Heart left ventricle (tissue), 16 donors: ENCODE measurements around the gene GSX1. TPM values are rescaled to one million over a fixed set of nuclear protein-coding genes. Genes with fewer than 3 reads are reported as not detected.

ENCODE experiments used
- ATAC-seq, 4 donors: fragments of 200-7000 bp; cut with Tn5 transposase; one replicate each; pipeline ENCODE4 v1.9.1; 2020 to 2022; ENCODE audit warnings: moderate library complexity in 4 of 4, mild to moderate bottlenecking in 3 of 4, moderate number of reproducible peaks in 1 of 4
- DNase-seq, 5 donors: peaks; one replicate each; pipeline ENCODE4 v3.0.0-alpha.2; 2020
- H3K27ac ChIP-seq, 12 donors: fragments of 200-600 bp; sonication (generic) in 4 of 12; one replicate each; pipeline versions ENCODE4 v1.5.0 to v1.8.0; 2016 to 2022; ENCODE audit warnings: mild to moderate bottlenecking in 2 of 12
- H3K27me3 ChIP-seq, 9 donors: fragments of 200-600 bp; sonication (generic) in 2 of 9; one replicate each; pipeline versions ENCODE4 v1.5.1 to v1.8.0; 2016 to 2022; ENCODE audit warnings: mild to moderate bottlenecking in 3 of 9
- H3K36me3 ChIP-seq, 9 donors: fragments of 200-600 bp; sonication (generic) in 2 of 9; one replicate each; pipeline versions ENCODE4 v1.5.0 to v1.8.0; 2018 to 2022; ENCODE audit warnings: mild to moderate bottlenecking in 2 of 9
- H3K4me1 ChIP-seq, 12 donors: fragments of 200-600 bp; sonication (generic) in 4 of 12; one replicate each; pipeline versions ENCODE4 v1.5.0 to v1.8.0; 2016 to 2022; ENCODE audit warnings: mild to moderate bottlenecking in 3 of 12
- H3K4me3 ChIP-seq, 12 donors: fragments of 200-600 bp; sonication (generic) in 4 of 12; one replicate each; pipeline versions ENCODE4 v1.5.0 to v1.8.0; 2017 to 2022; ENCODE audit warnings: mild to moderate bottlenecking in 9 of 12, moderate library complexity in 4 of 12
- H3K9me3 ChIP-seq, 12 donors: fragments of 200-600 bp; sonication (generic) in 4 of 12; one replicate each; pipeline versions ENCODE4 v1.5.0 to v1.8.0; 2016 to 2022; ENCODE audit warnings: mild to moderate bottlenecking in 1 of 12
- CTCF ChIP-seq, 12 donors: fragments of 200-600 bp; sonication (generic) in 4 of 12; IDR thresholded peaks; one replicate each; pipeline versions ENCODE4 v1.5.0 to v1.8.0; 2018 to 2022; ENCODE audit warnings: antibody characterized with exemption in 12 of 12, mild to moderate bottlenecking in 5 of 12
- POLR2A ChIP-seq, 2 donors: fragments of 450-650 bp; IDR thresholded peaks; one replicate each; pipeline ENCODE4 v1.6.1; 2017; ENCODE audit warnings: antibody characterized with exemption in 2 of 2, mild to moderate bottlenecking in 2 of 2, moderate library complexity in 2 of 2
- WGBS, 4 donors: extraction: QIAGEN DNeasy Blood & Tissue Kit in 2 of 4; methylation state at CpG; one replicate each; pipeline versions ENCODE4 v1.1.5 to v1.1.7; 2013 to 2018; 5-methylcytosine and 5-hydroxymethylcytosine counted together
- intact Hi-C, 10 donors: fragments of 100-400 bp; cut with DNase I; formaldehyde crosslinking; loops; one replicate each; pipeline versions ENCODE4 v1.11.1 to v1.14.2; 2022
- polyA plus RNA-seq, 2 donors: library from polyadenylated mRNA; stranded (reverse); fragments of 200-250 nt; gene quantifications; one replicate each; pipeline ENCODE4 v1.2.3, GENCODE V29; 2013
- total RNA-seq, 9 donors: library from RNA; depleted of rRNA in 2 of 9; stranded (reverse); fragments of >200 nt in 2 of 9; fragmentation: NEBNext Ultra II Directional in 3 of 9; extraction: Animal tissue kit (Norgen Biotek cat#: 25700) in 3 of 9; gene quantifications; one replicate each; pipeline versions ENCODE4 v1.1.0 to v1.2.4, GENCODE V29; 2016 to 2023
- donor health status: ischemic (EF 13 %, LVEDD 7.1; RV severe dilation, severe dysfunction).
- donor health status: healthy with polysubstance abuse.
- donor health status: DM: no; HTN: yes; CAD: no.
- donor health status: DM: no; HTN: no; CAD: no.
- donor health status: ischemic (EF 25% LVEDD 6.9; RV normal size, moderate dysfunction).
- donor health status: ischemic (EF 25% LVEDD 5.7; RV mildly dilated, moderate dysfunction).
- donor health status: healthy.
- donor health status: DM: yes; HTN: yes; CAD: no.
- donor health status: ischemic (EF 35%, LVEDD 5.7; RV mildly dilated, moderate dysfunction).
- donor health status: nonischemic (EF 11% LVEDD 7.7; RV severe dilation, severe dysfunction).
- donor health status: DM: yes; HTN: yes; CAD: no.
- donor health status: PGD.
- donor health status: ischemic (EF 29% LVEDD 5.4; RV normal size, mild dysfunction).
- donor health status: nonischemic (EF 23%, LVEDD 6.1; RV moderate dilation, normal function).

Gene GSX1
- total and polyA plus RNA-seq, 11 donors: not detected

DNA sequence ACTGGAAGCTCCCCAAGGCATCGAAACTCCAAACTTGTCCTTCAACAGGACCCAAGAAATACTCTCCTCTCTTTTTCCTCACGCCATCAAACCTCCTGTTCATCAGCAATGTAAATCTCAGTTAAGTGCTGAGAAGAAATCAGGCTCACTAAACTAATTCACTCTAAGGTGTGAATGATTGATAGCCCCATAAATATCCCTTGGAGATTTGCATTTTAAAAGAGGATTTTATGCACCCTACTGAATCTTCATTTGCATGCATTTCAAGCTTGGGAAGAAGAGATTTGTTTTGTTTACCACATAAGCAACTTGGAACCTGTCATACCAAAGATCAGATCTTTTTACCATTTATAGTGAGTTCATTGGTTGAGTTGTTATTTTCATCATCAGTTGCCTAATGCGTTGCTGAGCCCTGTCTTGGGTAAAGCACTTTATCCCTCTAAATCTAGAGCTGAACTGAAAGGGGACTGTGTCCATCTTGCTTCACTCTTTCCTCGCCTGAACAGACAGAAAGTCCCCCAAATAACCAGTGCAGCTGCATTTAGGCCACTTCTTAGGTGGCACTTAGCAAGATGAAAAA is 40.2 kb upstream of the GSX1 start:
- H3K4me3 ChIP-seq: no peak overlapping the region
- ATAC-seq (no peak), DNase-seq (no peak)
- no peak overlapping the region for H3K27ac ChIP-seq
- TF ChIP-seq CTCF (IDR thresholded peaks at IDR 0.05): no peak
- no peak for TF ChIP-seq POLR2A (IDR thresholded peaks at IDR 0.05)
- intact Hi-C loops: no loop called here
- H3K36me3 ChIP-seq: no peaks in the 10 kb centered on the region
- no peaks in the 10 kb centered on the region for H3K4me1 ChIP-seq
- H3K27me3 ChIP-seq: peaks cover 0 to 17% (median 0%) of the 10 kb centered on the region in 9 donors
- peaks cover 0 to 8% (median 2%) of the 10 kb centered on the region in 12 donors for H3K9me3 ChIP-seq
- 45 to 53% (median 49%) methylated on average over 4 of the region's 4 CpGs for WGBS, 4 donors

GRCh38 chr13:27765650-27766049 is 26.6 kb upstream of the GSX1 start:
- Histone ChIP-seq H3K9me3 (no peaks in the 10 kb centered on the region), H3K4me3 (no peak overlapping the region), H3K27me3 (peaks cover 0 to 49% (median 5%) of the 10 kb centered on the region in 9 donors), H3K4me1 (no peaks in the 10 kb centered on the region), H3K27ac (no peak overlapping the region), H3K36me3 (no peaks in the 10 kb centered on the region)
- DNase-seq (no peak), ATAC-seq (no peak)
- 70 to 73% (median 71%) methylated on average over 9 of the region's 9 CpGs for WGBS, 4 donors
- TF ChIP-seq CTCF (IDR thresholded peaks at IDR 0.05) (no peak), POLR2A (IDR thresholded peaks at IDR 0.05) (no peak)
- intact Hi-C loops: no loop called here

DNA sequence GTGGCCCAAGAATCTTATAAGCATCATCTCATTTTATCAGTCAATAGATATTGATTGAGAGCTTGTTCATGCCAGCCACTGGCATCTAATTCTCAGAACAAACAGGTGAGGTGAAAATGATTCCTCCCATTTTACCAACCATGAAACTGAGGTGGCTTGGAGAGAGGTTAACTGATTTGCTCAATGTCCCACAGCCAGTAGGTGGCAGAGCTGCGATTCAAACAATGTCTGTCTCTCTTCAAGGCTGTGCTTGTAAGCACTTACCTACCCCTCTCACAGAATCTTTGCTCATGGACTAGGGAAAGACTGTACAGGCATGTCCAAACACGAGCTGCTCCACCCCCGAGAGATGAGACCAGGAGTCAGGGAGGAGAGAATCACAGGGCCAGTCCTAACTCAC is 21.5 kb upstream of the GSX1 start:
- H3K27ac ChIP-seq: no peak overlapping the region
- ATAC-seq: no peak
- 24 to 26% (median 25%) methylated on average over 3 of the region's 3 CpGs for WGBS, 4 donors
- H3K27me3 ChIP-seq: peaks cover 0 to 37% (median 7%) of the 10 kb centered on the region in 9 donors
- no peak for DNase-seq
- H3K9me3 ChIP-seq: no peaks in the 10 kb centered on the region
- intact Hi-C loops: no loop called here
- TF ChIP-seq POLR2A (IDR thresholded peaks at IDR 0.05): no peak
- peak in 4 of 12 donors; percentile 14 to 28 (median 18) for TF ChIP-seq CTCF (IDR thresholded peaks at IDR 0.05)
- H3K36me3 ChIP-seq: no peaks in the 10 kb centered on the region
- H3K4me3 ChIP-seq: no peak overlapping the region
- H3K4me1 ChIP-seq: no peaks in the 10 kb centered on the region

- no peaks in the 10 kb centered on the region for H3K4me1 ChIP-seq
- TF ChIP-seq POLR2A (IDR thresholded peaks at IDR 0.05) (no peak), CTCF (IDR thresholded peaks at IDR 0.05) (no peak)
- WGBS, 4 donors: 71 to 75% (median 74%) methylated on average over 13 to 14 of the region's 14 CpGs
- H3K36me3 ChIP-seq: no peaks in the 10 kb centered on the region
- peaks cover 0 to 53% (median 7%) of the 10 kb centered on the region in 9 donors for H3K27me3 ChIP-seq
- ATAC-seq: no peak
- intact Hi-C loops: no loop called here
- H3K27ac ChIP-seq: no peak overlapping the region
- no peak overlapping the region for H3K4me3 ChIP-seq
- no peak for DNase-seq
- H3K9me3 ChIP-seq: no peaks in the 10 kb centered on the region
Measured at GRCh38 chr13:27772651-27773425, 19.4 kb upstream of the GSX1 start.
